HG02763 (cell line): Measurements from ENCODE around the gene OCA2.

Experiments used
- ATAC-seq: cut with Tn5 transposase; IDR thresholded peaks from one replicate; pipeline ENCODE4 v1.9.1; 2021; ENCODE audit warnings: mild to moderate bottlenecking, moderate library complexity; ENCODE audit not compliant: unreplicated experiment

OCA2 gene

DNA sequence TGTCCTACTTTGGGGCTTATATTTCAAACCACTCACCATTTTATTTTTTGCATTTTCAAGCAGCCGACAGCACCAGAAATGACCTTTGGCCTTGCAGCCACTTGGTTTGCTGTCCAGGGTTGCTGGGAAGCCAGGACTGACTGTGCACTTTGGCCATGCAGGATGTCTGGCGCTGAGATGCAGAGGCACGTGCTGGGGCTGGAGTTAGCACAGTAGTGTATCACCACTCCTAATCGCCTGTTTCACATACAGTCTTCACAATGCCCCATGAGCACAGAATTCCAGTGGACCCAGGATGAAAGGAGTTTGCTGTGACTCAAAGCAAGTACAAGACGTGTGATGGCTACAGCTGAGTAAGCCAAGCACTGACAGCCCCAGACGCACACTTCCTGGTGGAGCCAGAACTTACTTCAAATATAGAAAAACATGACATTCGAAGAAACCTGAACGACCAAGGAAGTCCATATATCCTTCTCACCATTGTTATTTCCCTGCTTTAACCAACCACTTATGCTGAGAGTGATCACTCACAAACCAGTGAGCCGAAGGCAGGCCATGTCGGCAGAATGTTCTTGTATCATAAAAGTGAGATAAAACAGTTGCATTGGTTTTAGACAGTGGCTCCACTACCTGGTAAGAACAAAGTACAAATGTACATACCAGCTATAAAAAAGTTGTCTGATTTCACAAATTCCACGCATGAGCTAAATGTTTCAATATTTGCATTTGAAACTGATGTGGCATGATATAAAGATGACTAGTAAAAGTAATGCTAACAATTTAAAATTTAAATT lies 16.0 kb downstream of the OCA2 start:
- no peak for ATAC-seq

DNA sequence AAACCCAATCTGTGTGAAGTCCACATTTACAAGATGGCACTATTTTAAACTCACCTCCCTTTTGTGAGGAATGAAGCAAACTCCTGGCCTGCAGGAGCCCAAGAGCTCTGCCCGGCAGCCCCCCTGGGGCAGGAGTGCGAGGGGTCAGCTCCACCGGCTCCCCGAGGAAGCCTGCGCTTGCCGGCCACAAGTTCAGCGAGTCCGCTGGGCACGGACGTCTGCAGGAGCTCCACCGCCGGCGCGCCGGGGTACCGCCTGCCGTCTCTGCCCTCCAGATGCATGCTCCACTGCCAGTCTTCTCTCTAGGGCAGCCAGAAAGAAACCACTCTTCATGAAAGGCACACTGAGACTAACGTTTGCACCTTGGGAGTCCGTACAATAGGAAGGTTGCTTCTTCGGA lies 17.5 kb downstream of the OCA2 start:
- no peak for ATAC-seq

DNA sequence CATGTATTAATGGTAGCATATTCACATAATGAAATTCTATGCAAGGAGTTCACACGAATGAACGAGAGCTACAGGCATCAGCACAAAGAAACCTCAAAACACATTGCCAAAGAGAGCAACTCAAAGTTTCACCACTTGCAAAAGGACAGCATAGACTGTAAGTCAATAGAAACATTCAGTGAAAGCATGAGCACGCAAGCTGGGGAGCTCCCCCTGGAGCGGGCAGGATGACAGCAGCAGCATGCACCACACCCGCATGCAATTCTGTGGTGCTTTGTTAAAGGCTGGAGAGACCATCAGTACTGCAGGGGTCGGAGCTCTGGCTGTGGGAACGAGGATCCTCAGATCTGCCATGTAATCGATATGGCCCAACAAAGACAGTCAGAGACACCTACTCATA lies 18.7 kb downstream of the OCA2 start:
- ATAC-seq, result no peak

DNA sequence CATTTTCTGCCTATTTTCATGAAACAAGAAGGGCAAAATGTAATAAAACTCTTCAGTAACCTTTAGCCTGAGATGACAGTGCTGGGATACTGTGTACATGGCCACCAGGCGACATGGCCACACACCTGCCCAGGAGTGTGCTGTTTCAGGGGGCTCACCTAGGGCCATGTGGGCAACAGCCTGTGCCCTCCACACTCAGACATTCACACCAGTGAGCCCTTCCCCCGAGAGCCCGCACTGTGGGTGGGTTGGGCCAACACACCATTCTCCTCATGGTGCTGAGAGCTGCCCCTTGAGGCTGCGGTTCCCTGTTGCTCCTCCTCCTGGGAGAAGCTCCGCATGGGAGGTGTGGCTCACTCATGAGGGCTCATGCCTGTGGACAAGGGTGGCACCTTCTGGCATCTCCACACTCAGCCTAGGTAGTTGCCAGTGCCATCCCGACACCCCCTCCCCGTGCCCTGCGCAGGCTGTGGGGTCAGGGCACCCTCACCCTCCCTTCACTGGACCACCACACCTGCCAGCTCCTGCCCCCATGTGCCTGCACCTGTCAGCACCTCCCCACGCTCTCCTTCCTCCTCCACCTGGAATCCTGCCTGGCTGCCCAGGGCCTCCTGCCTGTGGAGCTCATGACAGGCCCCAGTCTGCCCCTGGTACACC lies 19.7 kb downstream of the OCA2 start:
- no peak for ATAC-seq

DNA sequence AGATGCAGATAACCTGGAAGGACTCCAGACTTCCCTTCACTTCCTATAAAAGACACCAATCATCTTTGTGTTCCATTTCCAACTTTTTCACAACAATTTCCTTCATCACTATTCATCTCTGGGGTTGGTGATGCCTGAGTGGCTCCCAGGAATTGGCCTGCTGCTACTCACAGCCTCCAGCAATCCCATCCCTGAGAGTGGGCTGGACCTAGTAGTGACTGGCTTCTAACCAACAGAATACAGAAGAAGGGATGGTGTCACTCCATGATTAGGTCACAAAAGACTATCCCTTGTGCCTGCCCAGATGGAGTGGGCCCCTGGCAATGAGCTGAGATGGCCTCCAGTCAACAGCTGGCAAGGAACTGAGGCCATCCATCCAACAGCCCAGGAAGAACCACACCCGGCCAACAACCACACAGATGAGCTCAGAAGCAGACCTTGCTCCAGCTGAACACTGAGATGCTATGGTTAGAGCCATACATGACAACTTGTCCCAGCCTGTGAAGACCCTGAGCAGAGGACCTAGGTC lies 20.9 kb downstream of the OCA2 start:
- ATAC-seq, result no peak

DNA sequence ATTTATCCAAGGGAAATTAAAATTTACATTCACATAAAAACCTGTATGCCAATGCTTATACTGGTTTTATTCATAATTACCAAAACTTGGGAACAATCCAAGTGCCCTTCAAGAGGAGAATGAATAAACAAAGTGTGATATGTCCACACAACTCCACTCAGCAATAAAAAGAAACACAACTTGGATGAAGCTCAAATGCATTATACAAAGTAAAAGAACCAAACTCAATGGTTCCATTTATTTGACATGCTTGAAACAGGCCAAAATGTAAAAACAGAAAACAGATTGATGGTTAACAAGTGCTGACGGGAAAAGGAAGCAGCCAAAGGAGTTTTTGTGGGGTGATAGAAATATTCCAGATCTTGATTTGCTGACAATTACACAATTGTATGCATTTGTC lies 23.5 kb downstream of the OCA2 start:
- no peak for ATAC-seq

DNA sequence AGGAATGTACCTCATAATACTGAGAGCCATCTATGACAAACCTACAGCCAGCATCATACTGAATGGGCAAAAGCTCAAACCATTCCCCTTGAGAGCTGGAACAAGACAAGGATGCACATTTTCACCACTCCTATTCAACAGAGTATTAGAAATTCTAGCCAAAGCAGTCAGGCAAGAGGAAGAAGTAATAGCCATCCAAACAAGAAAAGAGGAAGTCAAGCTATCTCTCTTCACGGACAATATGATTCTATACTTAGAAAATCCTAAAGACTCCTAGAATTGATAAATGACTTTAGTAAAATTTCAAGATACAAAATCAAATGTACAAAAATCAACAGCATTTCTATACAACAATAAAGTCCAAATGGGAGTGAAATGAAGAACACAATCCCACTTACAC lies 30.2 kb downstream of the OCA2 start:
- no peak for ATAC-seq

DNA sequence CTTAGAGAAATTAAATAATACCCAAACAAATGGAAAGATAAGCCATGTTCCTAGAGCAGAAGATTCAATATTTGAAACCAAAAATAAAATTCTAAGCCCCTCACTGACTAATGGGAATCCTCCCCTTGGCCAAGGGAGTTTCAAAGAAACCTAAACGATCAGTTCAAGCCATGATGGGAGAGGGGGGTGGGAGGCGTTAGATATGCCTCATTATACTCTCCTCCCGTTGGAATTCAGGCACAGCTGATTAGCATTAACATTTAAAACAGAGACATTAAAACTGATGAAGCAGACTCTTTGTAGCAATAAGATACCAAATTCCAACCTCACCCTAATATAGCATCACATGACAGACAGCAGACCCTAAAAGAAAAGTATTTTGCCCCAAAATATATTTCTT lies 32.9 kb downstream of the OCA2 start:
- no peak for ATAC-seq

DNA sequence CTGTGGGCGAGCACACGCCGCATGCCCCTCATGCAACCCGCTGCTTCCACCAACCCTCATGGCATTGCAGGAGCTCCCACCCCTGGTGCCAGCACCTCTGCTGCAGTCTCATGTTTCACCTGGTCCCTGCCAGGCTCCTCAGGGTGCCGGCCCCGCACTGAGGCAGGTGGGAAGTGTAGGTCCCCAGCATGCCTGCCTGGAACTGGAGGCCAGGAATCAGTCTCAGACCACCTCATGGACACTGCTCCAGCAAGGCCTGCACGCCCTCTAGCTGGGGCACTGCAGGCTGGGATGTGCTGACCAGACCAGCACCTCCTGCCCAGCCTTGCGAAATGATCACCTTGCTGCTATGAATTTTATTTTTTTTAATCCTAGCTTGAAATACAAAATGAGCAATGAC lies 39.1 kb downstream of the OCA2 start:
- no peak for ATAC-seq

DNA sequence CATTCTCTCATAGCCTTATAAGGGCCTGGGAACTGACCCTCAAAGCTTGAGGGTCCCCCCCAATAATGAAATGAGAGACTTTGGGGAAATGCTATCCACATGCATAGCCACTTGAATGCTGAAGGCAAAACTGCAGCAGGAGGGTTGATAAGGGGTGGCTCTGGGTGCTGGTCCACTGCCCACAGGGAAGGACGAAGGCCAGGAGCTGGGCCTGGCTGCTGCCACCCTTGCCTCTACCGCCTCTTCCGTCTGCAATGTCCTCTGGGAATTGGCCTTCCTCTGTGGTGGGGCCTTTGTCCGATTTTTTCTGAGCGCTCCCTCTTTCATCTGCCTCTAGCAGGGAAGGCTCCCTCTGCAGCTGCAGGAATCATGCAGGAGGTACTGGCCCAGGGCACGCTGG lies 41.0 kb downstream of the OCA2 start:
- no peak for ATAC-seq

DNA sequence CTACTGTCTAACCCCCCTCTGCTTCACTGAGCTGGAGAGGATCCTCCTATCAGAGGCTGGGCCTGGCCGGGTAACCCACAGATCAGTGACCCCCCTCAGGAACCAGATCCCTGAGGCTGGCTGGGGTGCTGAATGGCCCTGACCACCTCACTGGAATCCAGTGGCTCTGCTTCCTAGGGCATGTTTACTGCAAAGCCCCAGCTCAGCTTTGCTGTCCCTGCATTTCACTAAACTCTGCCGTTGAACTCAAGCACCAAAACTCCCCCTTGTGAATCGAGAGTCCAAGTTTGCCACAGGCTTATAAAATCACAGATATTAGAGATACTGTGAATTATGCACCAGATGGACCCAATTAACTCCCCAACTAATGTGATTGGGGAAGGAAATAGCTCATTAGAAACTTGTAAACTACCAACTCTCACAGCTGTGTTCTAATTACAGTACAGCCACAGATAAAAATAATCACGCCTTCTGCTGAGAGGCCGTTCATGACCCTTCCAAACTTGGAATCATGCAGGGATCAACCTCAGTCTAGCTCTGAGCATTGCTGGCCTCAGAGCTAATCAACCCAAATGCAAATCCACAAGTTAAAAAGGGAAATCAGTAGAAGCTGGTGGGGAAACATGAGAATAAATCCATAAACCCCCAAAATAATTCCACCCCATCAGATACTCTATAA lies 47.0 kb downstream of the OCA2 start:
- ATAC-seq, result no peak

DNA sequence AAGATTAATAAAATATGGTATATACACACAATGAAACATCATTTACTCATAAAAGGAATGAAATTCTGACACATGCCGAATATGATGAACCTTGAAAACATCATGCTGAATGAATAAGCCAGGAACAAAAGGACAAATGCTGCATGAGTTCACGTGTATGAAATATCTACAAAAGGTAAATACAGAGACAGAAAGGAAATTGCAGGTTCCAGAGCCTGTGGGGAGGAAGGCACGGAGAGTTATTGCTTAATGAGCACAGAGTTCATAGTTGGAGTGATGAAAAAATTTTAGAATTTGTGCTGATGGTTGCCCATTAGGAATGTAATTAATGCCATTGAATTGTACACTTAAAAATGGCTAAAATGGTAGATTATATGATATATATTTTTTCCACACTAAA lies 49.5 kb downstream of the OCA2 start:
- ATAC-seq, result no peak

DNA sequence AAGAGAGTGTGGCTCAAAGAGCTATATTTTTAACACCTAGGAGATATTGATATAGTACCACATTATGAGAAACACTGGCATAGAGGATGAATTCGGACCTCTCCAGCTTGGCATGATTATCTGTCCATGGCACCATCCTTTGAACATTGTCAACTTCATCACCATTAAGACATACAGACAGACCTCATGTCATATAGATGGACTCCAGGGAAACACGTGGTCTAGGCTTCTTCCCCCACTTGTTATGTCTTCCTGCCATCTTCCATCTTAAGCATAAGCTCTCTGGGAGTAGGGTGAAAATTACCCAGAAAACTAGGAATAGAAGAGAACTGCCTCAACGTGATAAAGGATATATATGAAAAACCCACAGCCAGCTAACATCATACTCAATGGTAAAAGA lies 51.8 kb downstream of the OCA2 start:
- no peak for ATAC-seq

DNA sequence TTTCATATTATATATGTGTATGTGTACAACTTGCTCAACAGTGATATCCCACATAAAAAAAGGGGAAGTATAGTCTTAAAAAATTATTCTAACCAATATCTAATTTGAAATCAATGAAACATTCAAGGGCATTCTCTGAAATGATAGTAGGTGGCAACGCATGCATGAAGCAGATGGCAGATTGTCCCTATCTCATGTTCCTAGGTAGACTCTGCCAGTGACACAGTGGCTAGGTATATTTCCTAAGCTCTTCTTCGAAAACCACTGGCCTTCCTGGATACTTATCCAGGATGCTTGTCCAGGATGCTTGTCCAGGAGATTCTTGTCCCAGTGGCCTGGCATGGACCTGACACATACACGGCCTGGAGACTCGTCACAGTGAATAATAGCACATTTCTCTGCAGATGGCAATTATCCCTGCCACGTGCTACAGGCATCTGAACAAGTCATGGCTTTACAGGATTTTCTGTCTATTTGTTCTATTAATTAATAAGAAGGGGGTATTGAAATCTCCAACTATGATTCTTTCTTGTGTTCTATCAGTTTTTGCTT lies 54.9 kb downstream of the OCA2 start:
- no peak for ATAC-seq

DNA sequence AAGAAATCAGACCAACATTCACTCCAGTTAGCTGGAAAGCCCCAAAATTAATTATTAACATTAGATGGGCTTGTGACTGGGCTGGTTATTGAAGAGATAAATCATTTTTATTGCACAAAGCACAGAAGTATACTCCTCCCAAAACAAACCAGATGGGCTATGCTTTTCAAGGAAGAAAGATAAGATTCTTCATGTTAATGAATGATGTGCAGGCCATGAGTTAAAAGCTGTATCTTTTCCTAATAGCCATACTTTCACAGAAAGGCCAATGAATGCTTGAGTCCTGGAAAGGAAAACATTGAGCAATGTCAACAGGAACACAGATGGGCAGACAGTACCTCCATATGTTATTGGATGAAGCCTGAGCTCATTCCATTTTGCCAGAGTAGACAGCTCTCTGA lies 55.4 kb downstream of the OCA2 start:
- ATAC-seq, result no peak

DNA sequence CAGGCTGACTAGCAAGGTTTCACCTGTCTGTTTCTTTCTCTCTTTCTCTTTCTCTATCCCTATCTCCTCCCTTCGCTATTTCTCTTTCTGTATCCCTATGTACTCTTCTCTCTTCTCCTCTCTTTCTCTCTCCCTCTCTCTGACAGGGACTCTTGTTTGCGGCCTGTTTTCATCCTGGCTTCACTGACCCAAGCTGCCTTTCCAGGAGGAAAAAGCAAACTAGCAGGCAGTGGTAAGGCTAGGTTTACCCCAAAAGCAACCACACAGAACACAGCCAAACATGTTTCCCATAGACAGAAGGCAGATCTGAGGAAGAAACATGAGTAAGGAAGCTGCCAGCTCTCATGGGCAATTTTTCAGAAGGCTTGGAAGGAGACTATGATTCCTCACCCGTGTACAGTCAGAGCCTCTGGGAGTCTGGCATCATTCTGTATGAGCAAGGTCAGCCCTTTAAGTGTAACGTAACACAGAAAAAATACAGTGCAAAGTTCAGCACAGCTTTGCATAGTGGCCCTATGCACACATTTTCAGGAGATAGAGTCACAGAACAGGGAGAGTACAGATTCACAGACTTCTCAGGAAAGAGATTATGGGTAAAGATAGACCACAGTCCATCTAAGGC lies 61.0 kb downstream of the OCA2 start:
- no peak for ATAC-seq

DNA sequence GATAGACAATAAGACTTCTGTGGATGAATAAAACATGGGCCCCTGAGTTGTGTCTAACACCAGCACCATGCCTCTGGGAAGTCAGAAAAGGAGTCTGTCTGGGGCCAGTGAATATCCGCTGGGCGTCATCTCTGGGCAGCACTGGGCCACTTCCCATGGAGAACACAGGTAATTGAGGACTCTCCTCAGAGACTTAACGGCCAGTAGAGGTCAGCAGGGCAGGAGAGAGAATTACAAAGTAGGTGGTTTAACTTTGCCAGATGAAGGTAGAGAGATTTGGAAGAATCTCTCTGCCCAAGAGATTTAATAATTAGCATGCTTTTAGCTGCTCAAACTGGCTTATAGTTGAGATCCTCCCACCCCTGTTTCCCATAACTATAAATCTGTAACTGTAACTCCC lies 65.7 kb downstream of the OCA2 start:
- no peak for ATAC-seq

DNA sequence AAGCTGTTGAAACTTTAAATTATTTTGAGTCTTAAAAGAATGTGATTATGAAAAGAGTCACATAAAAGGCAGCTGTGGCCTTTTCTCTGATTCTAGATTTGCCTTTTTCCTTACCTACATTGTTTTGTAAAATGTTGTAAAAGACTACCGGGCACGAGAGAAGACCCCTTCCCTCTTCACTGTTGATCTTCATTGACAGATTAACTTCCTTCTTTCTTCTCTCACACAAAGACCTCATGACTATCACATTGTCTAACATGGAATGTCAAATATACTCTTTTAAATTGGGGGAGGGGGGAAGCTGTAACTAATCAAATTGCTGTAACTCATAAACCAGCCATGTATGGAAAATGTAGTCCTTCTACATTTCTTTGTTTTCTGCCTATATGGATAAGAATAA lies 68.3 kb downstream of the OCA2 start:
- no peak for ATAC-seq

DNA sequence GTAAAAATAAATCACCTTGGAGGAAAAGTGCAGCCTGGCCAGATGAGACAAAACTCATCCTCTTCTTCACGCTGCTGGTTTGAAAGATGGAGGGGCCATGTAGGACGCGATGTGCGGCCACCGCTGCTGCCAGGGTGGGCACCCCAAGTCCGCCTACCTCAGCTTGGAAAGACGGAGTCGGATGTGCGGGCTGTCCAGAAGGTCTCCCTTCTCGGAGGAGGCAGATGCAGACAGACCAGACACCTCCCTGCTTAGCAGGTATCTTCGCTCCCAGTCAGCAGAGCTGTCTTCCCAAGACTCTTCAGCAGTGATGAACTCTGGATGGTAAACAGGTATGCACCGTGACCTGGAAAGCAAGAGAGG lies 71.4 kb downstream of the OCA2 start:
- no peak for ATAC-seq

DNA sequence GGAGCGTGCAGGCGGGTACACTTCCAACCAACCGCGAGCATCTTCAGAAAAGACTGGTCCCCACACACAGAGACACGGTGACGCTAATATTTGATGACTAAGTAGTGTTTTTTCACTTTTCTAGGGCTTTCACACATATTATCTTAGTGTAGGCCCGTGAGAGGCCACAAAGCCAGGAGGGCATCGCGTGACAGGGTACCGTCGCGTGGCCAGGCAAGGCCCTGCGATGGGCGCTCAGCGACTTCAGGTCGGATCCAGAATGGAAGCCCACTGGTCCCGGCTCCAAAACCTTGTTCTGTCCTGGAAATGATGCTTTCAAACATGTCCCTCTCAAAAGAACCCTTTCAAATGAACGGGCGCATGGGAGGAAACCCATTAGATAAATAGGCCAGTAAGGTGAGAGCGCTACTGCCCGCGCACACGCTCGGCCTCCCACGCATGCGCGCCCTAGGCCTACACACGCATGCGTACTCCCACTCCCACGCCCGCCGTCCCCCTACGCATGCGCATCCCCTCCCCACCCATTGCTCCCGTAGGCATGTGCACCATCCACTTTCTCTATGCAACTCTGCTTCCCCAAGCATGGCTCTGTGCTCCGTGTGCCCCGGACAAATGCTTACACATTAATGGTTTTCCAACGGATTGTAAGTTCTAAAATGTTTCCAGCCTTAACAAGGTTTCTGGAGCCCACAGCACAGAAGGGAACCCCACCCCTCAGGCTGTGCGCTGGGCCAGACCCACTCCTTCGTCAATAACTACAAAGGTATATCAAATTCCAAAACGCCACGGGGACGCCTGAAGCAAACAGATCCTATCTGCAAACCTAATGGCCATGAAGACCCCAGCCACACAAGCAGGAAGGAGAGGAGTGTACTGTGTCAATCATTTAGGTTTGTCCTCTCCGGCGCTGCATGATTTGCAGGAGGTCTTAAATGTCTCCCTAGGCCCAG lies 72.1 kb downstream of the OCA2 start:
- no peak for ATAC-seq
